ENCODE results near the gene WFDC2.
"Not testable (repeated sequence)": the region's sequence is repeated elsewhere in the genome, so short reads cannot be mapped to it uniquely, and the experiment has no call there.

DNA sequence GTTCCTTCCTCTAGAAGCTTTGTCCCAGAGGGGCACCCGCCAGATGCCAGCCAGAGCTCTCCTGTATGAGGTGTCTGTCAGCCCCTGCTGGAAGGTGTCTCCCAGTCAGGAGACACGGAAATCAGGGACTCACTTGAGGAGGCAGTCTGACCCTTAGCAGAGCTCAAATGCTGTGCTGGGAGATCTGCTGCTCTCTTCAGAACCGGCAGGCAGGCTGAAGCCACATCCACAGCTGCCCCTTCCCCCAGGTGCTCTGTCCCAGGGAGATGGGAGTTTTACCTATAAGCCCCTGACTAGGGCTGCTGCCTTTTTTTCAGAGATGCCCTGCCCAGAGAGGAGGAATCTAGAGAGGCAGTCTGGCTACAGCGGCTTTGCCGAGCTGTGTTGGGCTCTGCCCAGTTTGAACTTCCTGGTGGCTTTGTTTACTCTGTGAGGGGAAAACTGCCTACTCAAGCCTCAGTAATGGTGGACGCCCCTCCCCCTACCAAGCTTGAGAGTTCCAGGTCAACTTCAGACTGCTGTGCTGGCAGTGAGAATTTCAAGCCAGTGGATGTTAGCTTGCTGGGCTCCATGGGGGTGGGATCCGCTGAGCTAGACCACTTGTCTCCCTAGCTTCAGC is 8.1 kb downstream of the WFDC2 start:
- TF ChIP-seq EZH2 (IDR thresholded peaks at IDR 0.05; ENCODE audit: low read depth, unreplicated experiment); POLR2AphosphoS5 (IDR thresholded peaks at IDR 0.05; ENCODE audit: low read depth); STAT1 (IDR thresholded peaks at IDR 0.05; ENCODE audit: unreplicated experiment); JUNB (IDR thresholded peaks at IDR 0.05; ENCODE audit: unreplicated experiment): not testable (repeated sequence)
- TF ChIP-seq, protein P1, sequence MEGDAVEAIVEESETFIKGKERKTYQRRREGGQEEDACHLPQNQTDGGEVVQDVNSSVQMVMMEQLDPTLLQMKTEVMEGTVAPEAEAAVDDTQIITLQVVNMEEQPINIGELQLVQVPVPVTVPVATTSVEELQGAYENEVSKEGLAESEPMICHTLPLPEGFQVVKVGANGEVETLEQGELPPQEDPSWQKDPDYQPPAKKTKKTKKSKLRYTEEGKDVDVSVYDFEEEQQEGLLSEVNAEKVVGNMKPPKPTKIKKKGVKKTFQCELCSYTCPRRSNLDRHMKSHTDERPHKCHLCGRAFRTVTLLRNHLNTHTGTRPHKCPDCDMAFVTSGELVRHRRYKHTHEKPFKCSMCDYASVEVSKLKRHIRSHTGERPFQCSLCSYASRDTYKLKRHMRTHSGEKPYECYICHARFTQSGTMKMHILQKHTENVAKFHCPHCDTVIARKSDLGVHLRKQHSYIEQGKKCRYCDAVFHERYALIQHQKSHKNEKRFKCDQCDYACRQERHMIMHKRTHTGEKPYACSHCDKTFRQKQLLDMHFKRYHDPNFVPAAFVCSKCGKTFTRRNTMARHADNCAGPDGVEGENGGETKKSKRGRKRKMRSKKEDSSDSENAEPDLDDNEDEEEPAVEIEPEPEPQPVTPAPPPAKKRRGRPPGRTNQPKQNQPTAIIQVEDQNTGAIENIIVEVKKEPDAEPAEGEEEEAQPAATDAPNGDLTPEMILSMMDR (conservative IDR thresholded peaks at IDR 0.05; ENCODE audit: low read depth in 2 of 2), result not testable (repeated sequence)
- TF ChIP-seq, protein P2, sequence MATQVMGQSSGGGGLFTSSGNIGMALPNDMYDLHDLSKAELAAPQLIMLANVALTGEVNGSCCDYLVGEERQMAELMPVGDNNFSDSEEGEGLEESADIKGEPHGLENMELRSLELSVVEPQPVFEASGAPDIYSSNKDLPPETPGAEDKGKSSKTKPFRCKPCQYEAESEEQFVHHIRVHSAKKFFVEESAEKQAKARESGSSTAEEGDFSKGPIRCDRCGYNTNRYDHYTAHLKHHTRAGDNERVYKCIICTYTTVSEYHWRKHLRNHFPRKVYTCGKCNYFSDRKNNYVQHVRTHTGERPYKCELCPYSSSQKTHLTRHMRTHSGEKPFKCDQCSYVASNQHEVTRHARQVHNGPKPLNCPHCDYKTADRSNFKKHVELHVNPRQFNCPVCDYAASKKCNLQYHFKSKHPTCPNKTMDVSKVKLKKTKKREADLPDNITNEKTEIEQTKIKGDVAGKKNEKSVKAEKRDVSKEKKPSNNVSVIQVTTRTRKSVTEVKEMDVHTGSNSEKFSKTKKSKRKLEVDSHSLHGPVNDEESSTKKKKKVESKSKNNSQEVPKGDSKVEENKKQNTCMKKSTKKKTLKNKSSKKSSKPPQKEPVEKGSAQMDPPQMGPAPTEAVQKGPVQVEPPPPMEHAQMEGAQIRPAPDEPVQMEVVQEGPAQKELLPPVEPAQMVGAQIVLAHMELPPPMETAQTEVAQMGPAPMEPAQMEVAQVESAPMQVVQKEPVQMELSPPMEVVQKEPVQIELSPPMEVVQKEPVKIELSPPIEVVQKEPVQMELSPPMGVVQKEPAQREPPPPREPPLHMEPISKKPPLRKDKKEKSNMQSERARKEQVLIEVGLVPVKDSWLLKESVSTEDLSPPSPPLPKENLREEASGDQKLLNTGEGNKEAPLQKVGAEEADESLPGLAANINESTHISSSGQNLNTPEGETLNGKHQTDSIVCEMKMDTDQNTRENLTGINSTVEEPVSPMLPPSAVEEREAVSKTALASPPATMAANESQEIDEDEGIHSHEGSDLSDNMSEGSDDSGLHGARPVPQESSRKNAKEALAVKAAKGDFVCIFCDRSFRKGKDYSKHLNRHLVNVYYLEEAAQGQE (IDR thresholded peaks at IDR 0.05; ENCODE audit: unreplicated experiment), result not testable (repeated sequence)

All from GM23338 (cell line).